Cardiac muscle cell (in vitro differentiated cells and primary cell): ENCODE results near the gene BLM. TPM values are rescaled to one million over a fixed set of nuclear protein-coding genes. Genes with fewer than 3 reads are reported as not detected.

Source experiments
- DNase-seq, 2 donors: peaks; one replicate each; pipeline versions ENCODE4 v3.0.0 to v3.0.0-alpha.2; 2010 to 2017; ENCODE audit warnings: low read depth in 1 of 2, low spot score in 1 of 2
- H3K27ac ChIP-seq: fragments of 200-600 bp; sonication (generic); 2 replicates; pipeline ENCODE4 v1.5.1; 2016
- H3K27me3 ChIP-seq: fragments of 200-600 bp; sonication (generic); 2 replicates; pipeline ENCODE4 v1.6.0; 2016; ENCODE audit warnings: control low read depth
- H3K36me3 ChIP-seq: fragments of 200-600 bp; sonication (generic); 2 replicates; pipeline ENCODE4 v1.5.1; 2016; ENCODE audit warnings: control low read depth
- H3K4me1 ChIP-seq: fragments of 200-600 bp; sonication (generic); 2 replicates; pipeline ENCODE4 v1.8.1; 2017; ENCODE audit warnings: low read depth, mild to moderate bottlenecking, mixed run types
- H3K4me3 ChIP-seq: fragments of 200-600 bp; sonication (generic); 2 replicates; pipeline ENCODE4 v1.5.1; 2016; ENCODE audit warnings: mild to moderate bottlenecking
- H3K9me3 ChIP-seq: fragments of 200-600 bp; sonication (generic); 2 replicates; pipeline ENCODE4 v1.5.1; 2017; ENCODE audit warnings: low read depth, mild to moderate bottlenecking, control low read depth
- polyA plus RNA-seq: library from polyadenylated mRNA; unstranded; fragments of >200 nt; fragmentation: Nextera tagmentation; extraction: Ambion mirVana; gene quantifications from 2 replicates; pipeline ENCODE4 v1.2.1, GENCODE V29; 2016
- total RNA-seq: library from RNA; depleted of rRNA; stranded (reverse); fragments of >200 nt; gene quantifications from 2 replicates; pipeline ENCODE4 v1.2.3, GENCODE V29; 2016
- TF ChIP-seq, protein P1 (sequence below): IDR thresholded peaks from 2 replicates; pipeline ENCODE4 v1.5.1; 2012; ENCODE audit warnings: low read depth, mild to moderate bottlenecking, low read length

BLM gene
- total and polyA plus RNA-seq, 2 experiments from 2014 or later, result 2.6 to 6.3 TPM

DNA sequence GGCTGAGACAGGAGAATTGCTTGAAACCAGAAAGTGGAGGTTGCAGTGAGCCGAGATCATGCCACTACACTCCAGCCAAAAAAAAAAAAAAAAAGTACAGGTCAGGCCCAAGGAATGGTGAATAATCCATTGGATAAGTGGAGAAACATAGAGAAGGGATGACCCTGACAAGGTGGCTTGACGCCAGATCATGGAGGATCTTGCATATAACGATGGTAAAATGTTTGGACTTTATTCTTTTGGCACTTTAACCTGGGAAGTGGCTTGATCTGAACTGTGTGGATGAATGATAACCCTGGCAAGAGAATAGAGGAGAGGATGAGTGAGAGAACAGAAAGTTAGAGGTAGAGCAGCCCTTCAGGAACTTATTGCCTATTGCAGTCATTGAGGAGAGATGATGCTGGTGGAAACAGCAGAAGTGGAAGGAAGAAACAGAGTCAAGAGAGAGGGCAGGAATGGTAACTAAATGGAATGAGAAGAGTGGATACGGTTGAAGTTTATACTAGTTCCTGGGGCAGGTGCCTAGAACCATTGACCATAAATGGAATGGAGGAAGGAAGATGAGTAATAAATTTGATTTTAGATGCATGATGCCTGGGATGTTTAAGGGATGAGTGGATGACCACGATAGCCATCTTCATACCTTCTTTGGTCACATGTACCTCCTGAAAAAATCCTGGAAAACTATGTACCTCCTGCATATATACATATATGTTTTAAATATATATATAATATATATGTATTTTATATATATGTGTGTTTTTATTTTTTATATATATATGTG lies 57.8 kb downstream of the BLM start:
- TF ChIP-seq, protein P1, sequence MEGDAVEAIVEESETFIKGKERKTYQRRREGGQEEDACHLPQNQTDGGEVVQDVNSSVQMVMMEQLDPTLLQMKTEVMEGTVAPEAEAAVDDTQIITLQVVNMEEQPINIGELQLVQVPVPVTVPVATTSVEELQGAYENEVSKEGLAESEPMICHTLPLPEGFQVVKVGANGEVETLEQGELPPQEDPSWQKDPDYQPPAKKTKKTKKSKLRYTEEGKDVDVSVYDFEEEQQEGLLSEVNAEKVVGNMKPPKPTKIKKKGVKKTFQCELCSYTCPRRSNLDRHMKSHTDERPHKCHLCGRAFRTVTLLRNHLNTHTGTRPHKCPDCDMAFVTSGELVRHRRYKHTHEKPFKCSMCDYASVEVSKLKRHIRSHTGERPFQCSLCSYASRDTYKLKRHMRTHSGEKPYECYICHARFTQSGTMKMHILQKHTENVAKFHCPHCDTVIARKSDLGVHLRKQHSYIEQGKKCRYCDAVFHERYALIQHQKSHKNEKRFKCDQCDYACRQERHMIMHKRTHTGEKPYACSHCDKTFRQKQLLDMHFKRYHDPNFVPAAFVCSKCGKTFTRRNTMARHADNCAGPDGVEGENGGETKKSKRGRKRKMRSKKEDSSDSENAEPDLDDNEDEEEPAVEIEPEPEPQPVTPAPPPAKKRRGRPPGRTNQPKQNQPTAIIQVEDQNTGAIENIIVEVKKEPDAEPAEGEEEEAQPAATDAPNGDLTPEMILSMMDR, result no peak
- peak in 1 of 2 donors; percentile 31 for DNase-seq
- no peak overlapping the region for H3K27ac ChIP-seq

DNA sequence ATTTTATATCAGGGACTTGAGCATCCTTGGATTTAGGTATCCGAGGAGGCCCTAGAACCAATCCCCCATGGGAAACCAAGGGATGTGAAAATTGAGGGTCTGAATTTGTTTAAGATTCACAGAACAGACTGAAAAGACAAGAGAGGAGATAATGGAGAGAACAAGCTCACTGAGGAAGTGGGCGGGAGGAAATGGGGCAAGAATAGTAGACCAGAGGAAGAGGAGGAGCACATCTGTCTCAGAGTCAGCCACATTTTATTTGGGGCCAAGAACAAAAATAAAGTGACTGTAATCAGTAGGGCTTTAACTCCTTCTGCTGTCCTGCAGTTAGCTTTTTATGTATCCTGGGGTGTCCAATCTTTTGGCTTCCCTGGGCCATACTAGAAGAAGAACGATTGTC lies 63.8 kb downstream of the BLM start:
- TF ChIP-seq, protein P1, result no peak
- no peak for DNase-seq
- no peak overlapping the region for H3K27ac ChIP-seq
- H3K4me3 ChIP-seq, result no peak overlapping the region
- H3K9me3 ChIP-seq, result no peaks in the 10 kb centered on the region
- no peaks in the 10 kb centered on the region for H3K36me3 ChIP-seq
- H3K4me1 ChIP-seq, result no peaks in the 10 kb centered on the region
- no peaks in the 10 kb centered on the region for H3K27me3 ChIP-seq

More for the DNA sequence above, 57.8 kb downstream of the BLM start:
- Histone ChIP-seq H3K4me1 (no peaks in the 10 kb centered on the region), H3K27me3 (no peaks in the 10 kb centered on the region), H3K9me3 (no peaks in the 10 kb centered on the region), H3K4me3 (no peak overlapping the region), H3K36me3 (no peaks in the 10 kb centered on the region)

DNA sequence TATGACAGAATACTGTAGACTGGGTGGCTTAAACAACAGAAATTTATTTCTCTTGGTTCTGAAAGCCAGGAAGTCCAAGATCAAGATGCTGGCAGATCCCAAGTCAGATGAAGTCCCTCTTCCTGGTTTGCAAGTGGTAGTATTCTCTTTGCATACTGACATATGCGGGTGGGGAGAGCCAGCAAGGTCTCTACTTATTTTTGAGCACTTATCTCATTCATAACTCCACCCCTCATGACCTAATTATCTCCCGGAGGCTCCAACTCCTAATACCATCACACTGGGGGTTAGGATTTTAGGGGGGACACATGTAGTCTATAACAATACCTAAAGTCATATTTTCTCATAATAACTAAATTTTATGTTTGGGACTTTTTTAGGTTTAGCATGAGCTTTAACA lies 65.3 kb downstream of the BLM start:
- DNase-seq, result no peak
- H3K36me3 ChIP-seq, result no peaks in the 10 kb centered on the region
- no peaks in the 10 kb centered on the region for H3K4me1 ChIP-seq
- TF ChIP-seq, protein P1, result no peak
- H3K27ac ChIP-seq, result no peak overlapping the region
- no peaks in the 10 kb centered on the region for H3K9me3 ChIP-seq
- no peak overlapping the region for H3K4me3 ChIP-seq
- no peaks in the 10 kb centered on the region for H3K27me3 ChIP-seq

DNA sequence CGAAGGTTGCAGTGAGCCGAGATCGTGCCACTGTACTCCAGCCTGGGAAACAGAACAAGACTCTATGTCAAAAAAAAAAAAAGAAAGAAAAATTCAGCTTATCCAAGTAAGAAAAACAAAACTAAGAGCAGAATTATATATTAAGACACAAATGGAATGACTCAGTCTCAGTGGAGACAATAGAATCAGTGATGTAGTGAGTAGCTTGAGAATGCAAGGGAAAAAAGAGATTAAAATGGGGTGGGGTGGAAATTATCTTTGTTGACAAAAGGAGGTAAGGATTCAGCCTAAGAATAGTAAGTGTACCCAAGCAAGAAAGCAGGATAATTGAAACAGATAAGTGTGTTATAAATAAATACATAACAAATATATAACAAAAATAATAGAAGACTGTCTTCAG lies 70.7 kb downstream of the BLM start:
- peak in 1 of 2 donors; percentile 41 for DNase-seq
- H3K36me3 ChIP-seq, result no peaks in the 10 kb centered on the region
- H3K4me1 ChIP-seq, result no peaks in the 10 kb centered on the region
- H3K27me3 ChIP-seq, result no peaks in the 10 kb centered on the region
- TF ChIP-seq, protein P1, result no peak
- H3K4me3 ChIP-seq, result no peak overlapping the region
- H3K9me3 ChIP-seq, result no peaks in the 10 kb centered on the region
- no peak overlapping the region for H3K27ac ChIP-seq

DNA sequence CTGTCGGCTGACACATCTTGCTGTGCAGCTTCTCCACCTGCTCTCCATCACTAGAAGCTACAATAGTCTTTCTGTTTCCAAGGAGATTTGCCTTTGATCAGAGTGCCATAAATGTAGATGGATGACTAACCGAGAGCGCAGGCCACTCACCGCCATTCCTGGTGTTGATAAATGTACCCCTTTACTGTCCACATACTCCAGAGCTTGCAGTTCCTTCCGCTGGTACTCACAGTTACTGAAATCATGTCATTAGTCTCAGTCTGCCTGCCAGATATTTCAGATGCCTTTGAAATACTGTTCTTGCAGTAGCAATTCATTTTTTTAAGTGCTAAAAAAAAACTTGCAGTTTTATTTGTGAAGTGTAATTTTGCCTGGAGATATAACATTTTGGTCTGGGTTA lies 72.3 kb downstream of the BLM start:
- TF ChIP-seq, protein P1, result no peak
- no peak overlapping the region for H3K27ac ChIP-seq
- no peaks in the 10 kb centered on the region for H3K9me3 ChIP-seq
- H3K36me3 ChIP-seq, result no peaks in the 10 kb centered on the region
- no peak overlapping the region for H3K4me3 ChIP-seq
- no peak for DNase-seq
- no peaks in the 10 kb centered on the region for H3K4me1 ChIP-seq
- no peaks in the 10 kb centered on the region for H3K27me3 ChIP-seq
